Stimulated activated CD8-positive, alpha-beta memory T cell treated with anti-CD3 and anti-CD28 coated beads, Interleukin-12 subunit alpha, Interleukin-12 subunit beta, amount 100 ng/mL, for 24 hours (primary cell): ENCODE measurements around the gene VEGFC.

ENCODE experiments used
- DNase-seq: peaks from one replicate; pipeline ENCODE4 v3.0.0-alpha.2; 2020; ENCODE audit errors: extremely low read depth

The VEGFC gene

GRCh38 chr4:176680668-176681180 lies 112.0 kb downstream of the VEGFC start:
- no peak for DNase-seq

DNA sequence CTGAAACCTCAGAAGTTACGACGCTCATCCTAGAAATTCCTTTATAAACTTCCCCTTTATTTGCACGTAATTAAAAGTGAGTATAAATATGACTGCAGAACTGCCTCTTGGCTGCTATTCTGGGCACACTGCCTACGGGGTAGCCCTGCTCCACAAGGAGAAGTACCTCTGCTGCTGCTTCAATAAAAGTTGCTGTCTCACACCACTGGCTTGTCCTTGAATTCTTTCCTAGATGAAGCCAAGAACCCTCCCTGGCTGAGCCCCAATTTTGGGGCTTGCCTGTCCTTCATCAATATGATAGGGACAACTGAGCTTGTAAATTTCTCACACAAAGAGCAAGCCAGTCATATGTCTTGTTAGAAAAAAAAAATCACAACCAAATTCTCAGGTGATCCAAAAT lies 115.8 kb downstream of the VEGFC start:
- DNase-seq, result no peak

DNA sequence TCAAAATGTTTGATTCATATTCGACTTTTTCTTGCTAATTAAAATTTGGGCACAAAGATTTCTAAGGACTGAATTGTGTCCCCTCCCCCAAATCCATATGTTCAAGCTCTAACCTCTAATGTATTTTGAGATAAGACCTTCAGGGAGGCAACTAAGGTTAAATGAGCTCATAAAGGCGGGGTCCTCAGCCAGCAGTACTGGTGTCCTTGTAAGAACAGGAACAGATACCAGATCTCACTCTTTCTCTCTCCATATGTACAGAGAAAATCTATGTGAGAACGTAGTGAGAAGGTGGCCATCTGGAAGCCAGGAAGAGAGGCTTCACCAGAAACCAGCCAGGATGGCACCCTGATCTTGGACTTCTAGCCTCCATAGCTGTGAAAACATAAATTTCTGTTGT lies 116.9 kb downstream of the VEGFC start:
- DNase-seq, result no peak

DNA sequence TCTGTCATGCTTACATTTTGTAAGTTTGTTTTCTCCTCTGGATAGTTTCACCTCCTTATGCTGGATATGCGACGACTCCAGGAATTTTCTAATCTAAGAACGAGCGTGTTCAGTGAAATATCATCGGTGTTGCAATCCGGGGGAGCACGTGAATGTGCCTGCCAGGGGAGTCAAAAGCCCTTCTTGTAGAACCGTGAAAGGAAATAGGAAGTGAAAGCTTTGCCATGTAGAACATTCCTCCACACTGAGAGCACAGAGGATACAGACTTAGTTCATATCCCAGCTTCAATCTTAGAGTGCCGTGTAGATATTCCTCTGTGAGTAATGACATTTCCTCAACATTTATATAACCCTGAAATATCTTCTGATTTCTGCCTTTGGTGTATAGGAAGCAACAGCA lies 121.2 kb downstream of the VEGFC start:
- DNase-seq, result no peak

DNA sequence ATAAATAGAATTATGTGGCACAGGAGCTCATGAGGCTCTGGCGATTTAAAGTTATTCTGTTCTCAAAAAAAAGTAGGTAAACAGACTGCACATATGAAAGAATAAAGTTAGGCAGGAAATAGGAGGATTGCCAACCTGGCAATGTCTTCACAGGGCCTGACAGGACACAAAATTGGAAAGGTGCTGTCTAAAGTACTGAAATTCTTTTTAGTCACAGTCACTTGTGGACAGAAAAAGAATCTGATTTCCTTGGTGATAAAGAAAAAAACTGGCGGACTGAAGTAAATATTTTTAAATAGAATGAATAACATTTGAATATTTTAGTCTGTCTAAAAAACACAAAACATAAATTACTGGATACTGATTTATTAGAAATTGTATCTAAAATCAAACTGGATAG lies 124.4 kb downstream of the VEGFC start:
- DNase-seq, result no peak

- DNase-seq, result no peak
Measured at GRCh38 chr4:176664964-176665363, 127.8 kb downstream of the VEGFC start.

- no peak for DNase-seq
Measured at GRCh38 chr4:176660561-176660960, 132.2 kb downstream of the VEGFC start.

DNA sequence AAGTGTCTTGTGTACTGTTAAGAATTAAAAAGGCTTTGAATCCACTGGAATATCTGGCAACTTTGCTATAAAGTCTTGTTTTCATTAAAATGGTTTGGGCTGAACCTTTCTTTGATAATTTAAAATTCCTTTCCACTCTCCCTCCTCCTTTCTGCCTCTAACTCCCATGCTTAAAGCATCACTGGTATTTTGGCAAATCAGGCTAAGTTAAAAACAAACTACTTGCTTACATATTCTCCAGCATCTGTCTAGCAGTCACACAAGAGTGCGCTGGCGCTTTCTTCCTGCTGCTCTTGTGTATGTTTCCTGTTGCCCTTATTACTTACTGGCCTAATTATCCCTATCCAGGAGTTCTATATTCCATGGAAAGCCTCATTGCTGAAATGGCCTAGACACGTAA lies 136.6 kb downstream of the VEGFC start:
- DNase-seq, result no peak

DNA sequence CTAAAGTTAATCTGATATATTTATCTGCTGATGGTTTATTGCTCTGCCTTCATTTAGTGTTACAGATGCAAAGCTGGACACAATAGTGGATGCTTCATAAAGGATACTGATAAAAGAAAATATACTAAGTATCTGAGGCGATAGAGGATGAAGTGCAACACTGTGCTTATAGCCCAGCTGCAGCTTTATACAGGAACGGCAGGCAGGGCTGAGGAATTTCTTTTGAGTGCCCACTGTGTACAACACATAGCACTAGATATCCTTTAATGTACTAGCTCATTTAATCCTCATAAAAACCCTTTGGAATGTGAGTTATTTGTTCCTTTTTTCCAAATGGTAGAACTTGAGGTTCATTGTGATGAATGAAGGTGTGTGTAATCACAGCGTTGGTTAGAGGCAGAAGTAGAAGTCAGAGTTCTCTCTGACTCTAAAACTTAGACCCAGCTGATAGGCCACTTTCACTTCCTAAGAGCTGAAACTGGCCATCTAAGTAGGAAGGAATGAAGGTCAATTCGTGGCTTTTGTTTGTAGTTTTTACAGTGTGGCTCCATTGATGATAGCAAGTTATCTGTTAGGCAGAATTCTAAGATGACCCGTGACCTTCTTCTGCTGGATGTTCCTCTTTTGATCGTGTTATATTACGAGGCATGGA lies 138.0 kb downstream of the VEGFC start:
- no peak for DNase-seq

DNA sequence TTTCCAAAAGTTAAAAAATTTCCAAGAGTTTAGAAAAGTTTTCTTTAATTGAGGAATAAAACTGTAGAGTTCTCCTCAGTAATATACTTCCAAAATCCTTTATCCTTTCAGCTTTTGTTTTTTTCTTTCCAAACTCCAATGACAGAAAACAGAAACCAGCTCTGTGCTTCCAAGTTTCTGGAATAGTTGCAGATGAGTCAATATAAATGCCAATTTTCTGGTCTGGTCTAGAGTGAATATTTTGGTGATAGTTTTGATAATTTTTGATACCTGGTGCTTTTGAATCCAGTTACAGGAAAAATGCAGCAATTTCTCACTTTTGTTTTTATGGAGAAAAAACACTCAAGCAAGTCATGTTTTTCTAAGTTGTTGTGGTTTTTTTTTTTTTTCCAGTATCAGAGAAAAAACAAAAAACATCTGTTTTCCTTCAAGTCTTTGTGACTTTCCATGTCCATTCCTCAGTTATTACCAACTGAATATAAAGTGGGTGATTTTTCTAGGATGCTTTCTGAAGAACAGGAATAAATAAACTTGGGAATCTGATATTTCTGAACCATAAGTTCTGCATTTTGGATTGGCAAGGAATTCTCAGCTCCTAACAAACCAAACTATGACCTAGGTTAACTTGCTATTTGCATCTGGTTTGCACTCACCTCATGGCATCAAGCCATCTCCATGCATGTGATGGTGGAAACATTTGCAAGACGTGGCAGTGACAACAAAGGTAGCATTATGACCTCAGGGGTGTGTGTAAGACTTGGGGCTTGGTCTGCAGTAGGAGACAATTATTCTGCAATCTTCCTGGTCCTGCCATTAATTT lies 139.1 kb downstream of the VEGFC start:
- no peak for DNase-seq

- no peak for DNase-seq
Measured at GRCh38 chr4:176646311-176646710, 146.4 kb downstream of the VEGFC start.

DNA sequence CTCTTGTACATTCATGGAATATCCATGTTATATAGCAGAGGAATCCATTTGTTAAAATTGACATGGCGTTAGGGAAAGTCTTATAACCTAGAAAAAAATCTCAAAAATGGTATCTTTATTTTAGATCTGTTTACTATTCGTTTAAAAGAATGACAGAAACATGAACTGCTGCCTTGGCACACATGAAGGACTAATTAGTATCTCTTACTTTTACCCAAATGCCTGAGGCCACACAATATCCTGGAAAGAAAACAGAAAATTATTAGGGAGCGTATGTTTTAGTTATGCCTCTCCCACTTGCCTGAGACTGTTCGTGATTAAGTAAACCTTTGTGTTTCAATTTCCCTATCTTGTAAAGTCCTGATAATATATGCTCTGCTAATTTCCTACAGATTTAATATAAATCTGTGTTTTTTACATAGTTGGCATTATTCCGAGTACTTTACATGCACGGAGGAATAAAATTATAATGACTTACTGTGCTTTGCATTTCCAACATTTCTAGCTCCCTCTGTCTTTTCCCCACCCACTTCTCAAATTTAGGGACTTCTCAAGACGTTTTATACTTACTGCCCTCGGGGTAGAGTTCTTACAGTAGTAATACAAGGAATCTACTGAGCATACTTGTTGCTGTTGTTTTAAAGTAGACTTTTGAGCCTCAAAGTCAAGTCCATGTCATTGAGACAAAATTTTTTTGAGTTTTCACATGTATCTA lies 147.3 kb downstream of the VEGFC start:
- DNase-seq, result no peak

GRCh38 chr4:176642472-176642871 lies 150.2 kb downstream of the VEGFC start:
- DNase-seq, result no peak

- DNase-seq, result no peak
Measured at GRCh38 chr4:176641237-176641636, 151.5 kb downstream of the VEGFC start.

GRCh38 chr4:176638992-176639391 lies 153.7 kb downstream of the VEGFC start:
- DNase-seq, result no peak

- no peak for DNase-seq
Measured at GRCh38 chr4:176636292-176636691, 156.4 kb downstream of the VEGFC start.

GRCh38 chr4:176635372-176636261 lies 157.1 kb downstream of the VEGFC start:
- DNase-seq, result no peak
